Inferior parietal cortex (tissue), 1 donor: ENCODE results near the gene SPRYD3.
A peak's percentile ranks its signal among the peaks of the same experiment; 100 is the strongest.

ENCODE experiments used
- DNase-seq: peaks from one replicate; pipeline ENCODE4 v3.0.0-alpha.2; 2016; ENCODE audit errors: extremely low spot score

Gene SPRYD3

DNA sequence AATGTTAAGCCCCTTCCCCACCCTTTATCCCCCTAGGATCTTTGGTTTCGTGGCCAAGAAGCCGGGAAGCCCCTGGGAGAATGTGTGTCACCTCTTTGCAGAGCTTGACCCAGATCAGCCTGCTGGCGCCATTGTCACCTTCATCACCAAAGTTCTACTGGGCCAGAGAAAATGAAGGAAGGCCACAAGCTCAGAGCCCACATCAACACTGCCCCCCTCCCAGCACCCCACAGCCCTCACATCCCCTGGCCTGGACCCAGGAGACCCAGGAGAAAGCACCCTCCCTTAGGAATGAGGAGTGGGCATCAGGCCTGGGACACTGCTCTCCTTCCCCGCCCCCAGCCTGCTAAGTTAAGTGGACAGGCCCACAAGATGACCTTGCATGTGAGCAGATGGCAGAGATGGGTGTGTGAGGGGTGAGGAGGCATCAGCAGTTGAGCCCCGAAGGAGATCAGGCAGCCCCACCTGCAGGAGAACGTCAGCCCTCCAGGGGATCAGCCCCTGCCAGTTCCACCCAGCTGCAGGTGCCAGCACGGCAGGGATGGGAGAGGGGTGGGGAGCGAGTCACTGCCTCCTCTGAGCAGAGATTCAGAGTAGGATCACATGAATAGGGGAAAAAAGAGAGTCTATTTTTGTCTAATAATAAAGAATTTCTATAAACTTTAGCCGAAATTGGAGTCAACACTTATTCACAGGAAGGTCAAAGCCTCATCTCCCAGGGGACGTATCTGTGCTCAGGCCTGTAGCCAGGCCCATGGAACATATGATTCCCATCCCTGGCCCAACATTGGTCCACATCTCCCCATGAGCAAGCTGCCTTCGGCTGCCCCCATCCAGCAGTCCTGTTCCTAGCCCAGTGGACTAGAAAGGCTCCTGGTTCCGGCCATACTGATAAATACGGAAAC is 15.2 kb downstream of the SPRYD3 start:
- DNase-seq: no peak

DNA sequence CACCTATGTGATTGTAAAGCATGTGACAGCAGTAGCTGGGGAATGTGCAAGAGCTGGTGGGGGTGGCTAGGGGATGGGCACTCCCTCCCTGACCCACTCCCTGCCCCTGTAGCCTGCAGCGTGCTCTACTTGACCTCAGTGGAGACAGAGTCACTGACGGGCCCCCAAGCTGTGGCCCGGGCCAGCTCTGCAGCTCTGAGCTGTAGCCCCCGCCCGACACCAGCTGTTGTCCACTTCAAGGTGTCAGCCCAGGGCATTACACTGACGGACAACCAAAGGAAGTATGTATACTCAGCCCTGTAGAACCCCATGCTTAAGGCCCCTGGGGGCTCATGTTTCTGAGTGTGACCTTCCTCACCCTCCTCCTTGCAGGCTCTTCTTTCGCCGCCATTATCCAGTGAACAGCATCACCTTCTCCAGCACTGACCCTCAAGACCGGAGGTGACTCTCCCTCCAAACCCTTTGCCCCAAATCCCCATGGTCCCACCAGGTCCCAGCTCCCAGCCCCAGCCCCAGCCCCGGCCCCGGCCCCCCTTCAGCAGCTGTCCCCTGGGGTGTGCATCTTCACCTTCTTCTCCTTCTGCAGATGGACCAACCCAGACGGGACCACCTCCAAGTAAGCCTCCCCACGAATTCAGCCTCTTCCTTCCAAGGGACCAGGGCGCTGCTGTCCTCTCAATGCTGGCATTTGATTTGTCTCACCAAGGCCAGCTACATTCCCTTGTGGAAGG is 16.0 kb downstream of the SPRYD3 start:
- no peak for DNase-seq

DNA sequence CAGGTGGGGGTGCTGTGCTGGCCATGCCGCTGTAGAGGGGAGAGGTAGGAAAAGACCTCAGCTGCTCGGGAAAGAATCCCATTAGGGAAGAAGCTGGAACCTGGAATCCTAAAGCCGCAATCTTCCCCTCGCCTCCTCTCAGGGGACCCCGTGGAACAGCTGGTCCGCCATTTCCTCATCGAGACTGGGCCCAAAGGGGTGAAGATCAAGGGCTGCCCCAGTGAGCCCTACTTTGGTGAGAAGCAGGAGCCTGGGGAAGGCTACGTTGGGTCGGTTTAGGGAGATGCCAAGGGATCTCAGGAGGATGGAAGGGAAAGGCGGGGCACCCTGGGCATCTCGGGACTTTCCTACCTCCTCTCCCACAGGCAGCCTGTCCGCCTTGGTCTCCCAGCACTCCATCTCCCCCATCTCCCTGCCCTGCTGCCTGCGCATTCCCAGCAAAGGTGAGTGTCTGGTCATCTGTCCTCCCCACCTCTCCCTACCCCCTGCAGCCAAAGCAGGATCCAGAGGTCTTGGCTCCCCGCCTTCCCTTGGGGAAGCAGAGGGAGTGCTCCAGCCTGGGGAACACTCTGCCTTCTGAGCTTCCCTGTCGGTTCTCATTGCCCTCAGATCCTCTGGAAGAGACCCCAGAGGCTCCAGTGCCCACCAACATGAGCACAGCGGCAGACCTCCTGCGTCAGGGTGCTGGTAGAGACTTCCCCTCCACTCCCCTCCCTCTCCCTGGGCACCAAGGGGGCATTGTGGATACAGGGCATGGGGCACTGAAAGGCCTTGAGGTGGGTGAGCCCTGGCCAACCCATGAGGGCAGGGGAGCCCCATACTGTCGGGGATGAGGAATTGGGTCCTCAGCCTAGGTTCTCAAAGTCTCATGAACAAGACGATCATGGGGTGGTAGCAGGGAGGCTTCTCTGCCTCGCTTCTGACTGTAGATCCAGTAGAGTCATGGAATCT is 16.9 kb downstream of the SPRYD3 start:
- no peak for DNase-seq

DNA sequence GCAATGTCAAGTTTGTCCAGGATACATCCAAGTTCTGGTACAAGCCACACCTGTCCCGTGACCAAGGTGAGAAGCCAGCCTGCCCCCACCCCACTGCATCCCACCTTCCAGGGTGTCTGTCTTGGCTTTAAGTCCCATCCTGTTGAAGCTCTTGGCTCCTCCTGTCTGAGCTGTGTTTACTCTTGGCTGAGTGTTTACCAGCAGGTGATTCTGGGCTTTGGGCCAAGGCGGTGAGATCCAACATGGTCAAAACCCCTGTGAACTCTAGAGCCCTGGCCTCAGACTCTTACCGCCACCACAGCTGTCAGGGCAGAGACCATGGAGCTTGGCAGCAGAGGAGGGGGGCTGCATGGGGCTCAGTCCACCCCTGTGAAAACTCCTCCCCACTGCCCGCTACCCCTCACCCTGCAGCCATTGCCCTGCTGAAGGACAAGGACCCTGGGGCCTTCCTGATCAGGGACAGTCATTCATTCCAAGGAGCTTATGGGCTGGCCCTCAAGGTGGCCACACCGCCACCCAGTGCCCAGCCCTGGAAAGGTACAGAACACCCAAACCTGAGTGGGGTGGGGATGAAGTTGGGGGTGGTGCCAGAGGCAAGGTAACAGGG is 17.7 kb downstream of the SPRYD3 start:
- DNase-seq: no peak

DNA sequence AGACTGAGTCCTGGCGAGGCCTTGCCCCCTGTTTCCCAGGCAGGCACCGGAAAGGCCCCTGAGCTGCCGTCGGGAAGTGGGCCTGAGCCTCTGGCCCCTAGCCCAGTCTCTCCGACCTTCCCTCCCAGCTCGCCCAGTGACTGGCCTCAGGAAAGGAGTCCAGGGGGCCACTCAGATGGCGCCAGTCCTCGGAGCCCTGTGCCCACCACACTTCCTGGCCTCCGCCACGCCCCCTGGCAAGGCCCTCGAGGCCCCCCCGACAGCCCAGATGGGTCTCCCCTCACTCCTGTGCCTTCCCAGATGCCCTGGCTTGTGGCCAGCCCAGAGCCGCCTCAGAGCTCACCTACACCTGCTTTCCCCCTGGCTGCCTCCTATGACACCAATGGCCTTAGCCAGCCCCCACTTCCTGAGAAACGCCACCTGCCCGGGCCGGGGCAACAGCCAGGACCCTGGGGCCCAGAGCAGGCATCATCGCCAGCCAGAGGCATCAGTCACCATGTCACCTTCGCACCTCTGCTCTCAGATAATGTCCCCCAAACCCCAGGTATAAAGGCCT is 18.4 kb downstream of the SPRYD3 start:
- no peak for DNase-seq

DNA sequence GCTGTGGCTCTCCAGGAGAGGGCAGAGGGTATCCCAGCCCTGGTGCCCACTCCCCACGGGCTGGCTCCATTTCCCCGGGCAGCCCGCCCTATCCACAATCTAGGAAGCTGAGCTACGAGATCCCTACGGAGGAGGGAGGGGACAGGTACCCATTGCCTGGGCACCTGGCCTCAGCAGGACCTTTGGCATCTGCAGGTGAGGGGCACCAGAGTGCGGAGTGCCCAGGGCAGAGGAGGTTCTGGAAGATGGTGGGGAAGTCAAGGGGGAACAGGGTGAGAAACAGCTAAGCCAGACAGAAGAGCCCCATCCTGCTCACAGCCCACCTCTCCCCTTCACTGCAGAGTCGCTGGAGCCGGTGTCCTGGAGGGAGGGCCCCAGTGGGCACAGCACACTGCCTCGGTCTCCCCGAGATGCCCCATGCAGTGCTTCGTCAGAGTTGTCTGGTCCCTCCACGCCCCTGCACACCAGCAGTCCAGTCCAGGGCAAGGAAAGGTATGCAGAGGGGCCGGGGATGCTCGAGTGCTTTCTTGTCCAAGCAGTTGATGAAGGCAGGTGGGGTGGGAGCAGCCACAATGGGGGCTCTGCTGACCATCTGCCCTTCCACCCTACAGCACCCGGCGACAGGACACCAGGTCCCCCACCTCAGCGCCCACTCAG is 19.0 kb downstream of the SPRYD3 start:
- no peak for DNase-seq

DNA sequence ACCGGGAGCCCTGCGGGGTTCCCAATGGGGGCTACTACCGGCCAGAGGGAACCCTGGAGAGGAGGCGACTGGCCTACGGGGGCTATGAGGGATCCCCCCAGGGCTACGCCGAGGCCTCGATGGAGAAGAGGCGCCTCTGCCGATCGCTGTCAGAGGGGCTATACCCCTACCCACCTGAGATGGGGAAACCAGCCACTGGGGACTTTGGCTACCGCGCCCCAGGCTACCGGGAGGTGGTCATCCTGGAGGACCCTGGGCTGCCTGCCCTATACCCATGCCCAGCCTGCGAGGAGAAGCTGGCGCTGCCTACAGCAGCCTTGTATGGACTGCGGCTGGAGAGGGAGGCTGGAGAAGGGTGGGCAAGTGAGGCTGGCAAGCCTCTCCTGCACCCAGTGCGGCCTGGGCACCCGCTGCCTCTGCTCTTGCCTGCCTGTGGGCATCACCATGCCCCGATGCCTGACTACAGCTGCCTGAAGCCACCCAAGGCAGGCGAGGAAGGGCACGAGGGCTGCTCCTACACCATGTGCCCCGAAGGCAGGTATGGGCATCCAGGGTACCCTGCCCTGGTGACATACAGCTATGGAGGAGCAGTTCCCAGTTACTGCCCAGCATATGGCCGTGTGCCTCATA is 19.6 kb downstream of the SPRYD3 start:
- DNase-seq: no peak

DNA sequence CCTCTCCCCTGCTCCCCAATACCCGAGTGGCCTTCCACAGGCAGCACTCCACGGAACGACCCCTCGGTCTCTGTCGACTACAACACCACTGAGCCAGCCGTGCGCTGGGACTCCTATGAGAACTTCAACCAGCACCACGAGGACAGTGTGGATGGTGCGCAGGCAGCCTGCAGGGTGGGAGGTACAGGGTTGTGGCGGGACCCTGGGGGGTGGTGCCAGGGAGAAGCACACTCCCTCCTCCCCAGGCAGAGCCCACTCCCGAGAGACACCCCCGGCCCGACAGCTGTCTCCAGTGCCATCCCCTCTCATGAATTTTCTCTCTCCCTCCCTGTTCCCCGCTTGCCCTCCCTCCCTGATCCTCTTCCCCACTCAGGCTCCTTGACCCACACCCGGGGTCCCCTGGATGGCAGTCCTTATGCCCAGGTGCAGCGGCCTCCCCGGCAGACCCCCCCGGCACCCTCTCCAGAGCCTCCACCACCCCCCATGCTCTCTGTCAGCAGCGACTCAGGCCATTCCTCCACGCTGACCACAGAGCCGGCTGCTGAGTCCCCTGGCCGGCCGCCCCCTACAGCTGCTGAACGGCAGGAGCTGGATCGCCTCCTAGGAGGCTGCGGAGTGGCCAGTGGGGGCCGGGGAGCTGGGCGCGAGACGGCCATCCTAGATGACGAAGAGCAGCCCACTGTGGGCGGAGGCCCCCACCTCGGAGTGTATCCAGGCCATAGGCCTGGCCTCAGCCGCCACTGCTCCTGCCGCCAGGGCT is 20.3 kb downstream of the SPRYD3 start:
- no peak for DNase-seq

DNA sequence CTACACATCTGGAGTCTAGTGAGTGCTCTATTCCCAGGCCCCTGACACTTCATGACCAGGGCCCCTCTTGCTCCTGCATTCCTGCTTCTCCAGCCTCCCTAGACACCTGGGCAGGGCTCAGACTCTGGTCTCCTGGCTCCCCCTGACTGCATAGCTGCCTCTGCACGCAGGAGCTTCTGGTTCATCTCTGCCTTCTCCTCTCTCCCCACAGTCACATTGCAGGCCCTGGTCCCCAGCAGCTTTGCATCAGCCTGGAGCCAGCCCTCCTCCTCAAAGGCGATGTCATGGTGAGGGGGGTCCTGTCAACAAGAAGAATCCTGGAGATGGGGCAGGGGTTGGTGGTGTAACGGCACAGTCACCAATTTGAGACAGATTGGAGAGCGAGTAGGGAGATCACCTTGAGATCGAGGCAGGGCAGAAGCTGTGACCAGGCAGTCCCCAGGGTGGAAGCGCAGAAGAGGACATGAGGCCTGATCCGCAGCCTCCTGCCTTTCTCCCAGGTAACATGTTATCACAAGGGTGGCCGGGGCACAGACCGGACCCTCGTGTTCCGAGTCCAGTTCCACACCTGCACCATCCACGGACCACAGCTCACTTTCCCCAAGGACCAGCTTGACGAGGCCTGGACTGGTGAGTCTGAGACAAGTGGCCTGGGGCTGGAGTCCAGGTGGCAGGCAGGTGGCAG is 21.2 kb downstream of the SPRYD3 start:
- no peak for DNase-seq

DNA sequence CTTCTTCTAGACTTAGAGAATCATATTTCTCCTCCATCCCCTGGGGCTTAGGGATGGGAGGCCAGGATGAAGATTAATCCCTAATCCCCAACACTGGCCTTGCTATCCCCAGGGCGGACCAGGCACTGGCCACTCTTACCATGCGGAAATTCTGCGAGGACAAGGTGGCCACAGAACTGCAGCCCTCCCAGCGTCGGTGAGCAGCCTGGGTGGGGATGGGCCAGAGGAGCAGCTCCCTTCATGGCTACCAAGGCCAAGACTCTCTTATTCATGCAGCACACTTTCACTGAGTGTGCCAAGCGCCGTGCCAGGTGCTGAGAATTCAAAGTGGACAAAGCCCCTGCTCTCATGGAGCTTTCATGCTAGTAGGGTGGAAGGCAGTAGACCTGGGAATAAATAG is 22.3 kb downstream of the SPRYD3 start:
- no peak for DNase-seq

DNA sequence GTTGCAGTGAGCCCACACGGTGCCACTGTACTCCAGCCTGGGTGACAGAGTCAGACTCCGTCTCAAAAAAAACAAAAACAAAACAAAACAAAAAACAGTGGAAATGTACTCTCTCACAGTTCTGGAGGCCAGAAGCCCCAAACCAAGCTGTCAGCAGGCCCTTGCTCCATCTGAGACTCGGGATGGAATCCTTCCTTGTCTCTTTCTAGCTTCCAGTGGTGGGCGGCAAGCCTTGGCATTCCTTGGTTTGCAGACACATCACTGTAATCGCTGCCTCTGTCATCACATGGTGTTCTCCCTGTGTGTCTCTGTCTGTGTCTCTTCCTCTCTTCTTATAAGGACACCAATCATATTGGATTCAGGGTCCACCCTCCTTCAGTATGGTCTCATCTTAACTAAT is 22.9 kb downstream of the SPRYD3 start:
- no peak for DNase-seq

DNA sequence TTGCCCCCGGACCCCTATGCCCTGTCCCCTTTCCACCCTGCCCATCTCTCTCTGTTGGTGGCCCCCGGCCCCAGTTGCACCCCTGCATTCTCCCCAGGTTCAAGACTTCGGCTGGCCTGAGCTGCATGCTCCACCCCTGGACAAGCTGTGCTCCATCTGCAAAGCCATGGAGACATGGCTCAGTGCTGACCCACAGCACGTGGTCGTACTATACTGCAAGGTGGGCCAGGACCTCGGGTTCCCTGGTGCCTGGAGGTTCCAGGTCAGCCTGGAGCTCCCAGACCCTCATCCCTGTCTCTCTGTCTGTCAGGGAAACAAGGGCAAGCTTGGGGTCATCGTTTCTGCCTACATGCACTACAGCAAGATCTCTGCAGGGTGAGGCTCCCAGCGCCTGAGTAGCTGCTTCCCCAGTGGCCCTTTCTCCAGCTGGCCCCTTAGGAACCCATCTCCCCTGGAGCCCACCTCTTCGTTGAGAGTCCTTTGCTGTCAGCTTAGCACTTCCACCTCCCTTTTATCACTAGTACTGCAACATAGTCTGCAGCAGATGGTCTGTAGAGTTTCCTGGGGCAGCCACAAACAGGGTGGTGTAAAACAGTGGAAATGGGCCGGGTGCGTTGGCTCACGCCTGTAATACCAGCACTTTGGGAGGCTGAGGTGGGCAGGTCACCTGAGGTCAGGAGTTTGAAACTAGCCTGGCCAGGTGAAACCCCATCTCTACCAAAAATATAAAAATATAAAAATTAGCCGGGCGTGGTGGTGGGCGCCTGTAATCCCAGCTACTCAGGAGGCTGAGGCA is 23.5 kb downstream of the SPRYD3 start:
- DNase-seq: no peak

DNA sequence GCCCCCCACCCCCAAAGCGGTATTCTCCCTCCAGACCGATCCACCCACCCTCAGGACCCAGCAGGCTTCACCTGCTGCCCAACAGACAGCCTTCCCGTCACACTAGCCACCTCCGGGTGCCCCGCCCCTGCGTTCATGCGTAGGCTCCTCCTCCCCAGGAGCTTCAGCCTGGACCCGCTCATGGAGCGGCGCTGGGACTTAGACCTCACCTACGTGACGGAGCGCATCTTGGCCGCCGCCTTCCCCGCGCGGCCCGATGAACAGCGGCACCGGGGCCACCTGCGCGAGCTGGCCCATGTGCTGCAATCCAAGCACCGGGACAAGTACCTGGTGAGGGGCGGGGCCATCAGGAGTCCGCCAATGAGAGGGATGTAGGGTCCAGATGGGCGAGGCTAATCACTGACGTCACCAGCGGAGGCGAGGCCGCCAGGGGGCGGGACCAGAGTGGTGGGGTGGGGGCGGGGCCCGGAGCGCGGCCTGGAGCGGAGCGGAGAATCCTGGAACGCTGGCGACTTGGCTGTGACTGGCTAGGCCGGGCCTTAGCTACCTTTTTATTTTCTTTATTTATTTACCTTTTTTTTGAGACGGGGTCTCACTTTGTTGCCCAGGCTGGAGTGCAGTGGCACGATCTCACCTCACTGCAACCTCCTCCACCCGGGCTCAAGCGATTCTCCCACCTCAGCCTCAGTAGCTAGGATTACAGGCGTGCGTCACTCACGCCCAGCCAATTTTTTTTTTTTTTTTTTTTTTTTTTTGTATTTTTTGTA is 24.9 kb downstream of the SPRYD3 start:
- peak; percentile 96 for DNase-seq

DNA sequence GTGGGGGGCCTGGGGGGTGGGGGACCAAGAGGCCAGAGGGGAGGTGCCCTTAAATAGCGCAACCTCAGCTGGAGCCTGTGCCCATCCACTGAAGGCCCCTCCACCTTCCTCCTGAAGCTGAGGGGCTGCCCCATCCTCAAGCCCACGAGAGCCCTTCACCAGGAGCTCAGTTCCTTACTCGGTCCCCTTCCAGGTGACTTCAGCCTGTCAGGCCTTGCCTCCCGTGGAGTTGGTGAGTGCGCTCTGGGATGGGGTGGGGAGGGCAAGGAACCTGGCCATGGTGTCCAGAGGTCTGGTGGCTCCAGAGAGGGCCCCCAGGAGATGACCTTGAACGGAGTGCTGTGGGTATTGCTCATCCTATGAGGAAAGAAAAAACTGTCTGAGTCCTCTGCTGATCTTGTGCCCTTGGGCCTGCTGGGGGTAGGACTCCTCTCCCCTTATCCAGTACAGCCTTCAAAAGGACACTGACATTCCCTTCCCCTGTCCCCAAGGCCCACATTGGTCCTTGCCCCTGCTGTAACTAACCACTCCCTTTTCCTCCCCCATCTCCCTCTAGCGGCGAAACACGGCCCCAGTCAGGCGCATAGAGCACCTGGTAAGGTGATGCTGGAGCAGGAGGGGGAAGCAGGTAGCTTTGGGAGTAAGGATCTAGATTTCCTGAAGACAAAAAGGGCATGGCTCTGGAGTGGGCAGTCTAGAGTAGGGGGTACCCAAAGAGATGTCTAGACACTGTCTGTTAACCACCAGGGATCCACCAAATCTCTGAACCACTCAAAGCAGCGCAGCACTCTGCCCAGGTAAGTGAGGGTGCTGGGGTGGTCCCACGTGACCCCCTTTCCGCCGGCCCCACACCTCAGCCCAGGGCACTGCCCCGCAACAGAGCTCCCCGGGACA is 25.7 kb downstream of the SPRYD3 start:
- peak; percentile 58 for DNase-seq

DNA sequence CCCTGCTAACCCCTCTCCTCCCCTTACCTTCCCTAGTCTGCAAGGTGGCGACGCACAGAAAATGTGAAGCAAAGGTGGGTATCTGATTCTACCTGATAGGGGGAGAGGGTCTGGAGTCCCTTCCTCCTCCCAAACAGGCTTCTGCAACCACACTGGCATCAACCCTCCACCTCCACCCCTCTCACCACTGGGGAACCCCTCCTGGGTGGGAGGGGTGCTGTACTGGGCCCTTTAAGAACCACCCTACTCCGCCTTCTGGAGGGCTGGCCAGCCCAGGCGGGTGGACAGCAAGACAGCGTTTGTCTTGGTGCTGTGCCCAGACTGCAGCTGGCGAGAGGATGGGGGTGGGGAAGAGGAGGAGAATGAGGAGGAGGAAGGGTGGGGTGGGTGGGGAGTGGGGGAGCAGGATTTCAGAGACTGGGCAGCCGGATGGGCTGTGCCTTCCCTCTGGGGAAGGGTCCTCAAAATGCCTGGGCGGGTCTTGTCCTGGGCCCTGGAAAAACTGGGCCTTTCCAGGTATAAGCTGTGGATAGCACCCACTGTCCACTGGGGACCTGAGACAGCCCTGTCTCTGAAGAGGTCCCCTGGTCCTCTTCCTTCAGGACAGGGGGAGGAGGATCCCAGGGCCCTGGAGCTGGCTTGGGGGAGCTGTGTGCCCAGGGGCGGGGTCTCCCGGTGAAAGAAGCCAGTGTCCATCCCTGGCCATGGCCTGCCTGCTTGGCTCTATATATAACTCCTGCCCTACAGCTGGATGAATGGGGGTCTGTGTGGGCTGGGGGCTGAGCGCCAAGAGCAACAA is 26.6 kb downstream of the SPRYD3 start:
- DNase-seq: peak; percentile 79
